HepG2 (cell line): ENCODE measurements around the gene CYB5A. TPM values are rescaled to one million over a fixed set of nuclear protein-coding genes. Genes with fewer than 3 reads are reported as not detected.
A peak's percentile ranks its signal among the peaks of the same experiment; 100 is the strongest.

ENCODE experiments used
- DRAP1 ChIP-seq: IDR thresholded peaks from 2 replicates; pipeline ENCODE4 v1.6.1; 2016; ENCODE audit warnings: missing genetic modification reagents, missing compliant biosample characterization
- FOXA3 ChIP-seq: IDR thresholded peaks from 2 replicates; pipeline ENCODE4 v1.6.1; 2016; ENCODE audit warnings: missing genetic modification reagents, missing compliant biosample characterization
- KDM1A ChIP-seq: IDR thresholded peaks from 2 replicates; pipeline ENCODE4 v1.6.1; 2016; ENCODE audit warnings: missing compliant biosample characterization
- KMT2A ChIP-seq: sonication (generic); formaldehyde crosslinking; IDR thresholded peaks from 2 replicates; pipeline ENCODE4 v1.4.0; 2020; ENCODE audit warnings: missing genetic modification reagents
- NCOA2 ChIP-seq: sonication (generic); formaldehyde crosslinking; IDR thresholded peaks from 2 replicates; pipeline ENCODE4 v1.8.0; 2022; ENCODE audit warnings: inconsistent platforms
- RARA ChIP-seq: IDR thresholded peaks from 2 replicates; pipeline ENCODE4 v1.6.1; 2016; ENCODE audit warnings: missing genetic modification reagents, missing compliant biosample characterization
- RBM22 ChIP-seq: fragments of 200-400 bp; formaldehyde crosslinking; optimal IDR thresholded peaks from 2 replicates; pipeline ENCODE3; 2017; ENCODE audit warnings: mild to moderate bottlenecking, low read length, moderate library complexity
- SOX13 ChIP-seq, 3 experiments: fragments of 450-650 bp in 1 of 3; sonication (generic) in 1 of 3; formaldehyde crosslinking in 1 of 3; IDR thresholded peaks in 2 of 3; conservative IDR thresholded peaks in 1 of 3; 2 replicates each; pipeline versions ENCODE4 v1.5.0 to v1.6.1; 2016 to 2020; ENCODE audit warnings: antibody characterized with exemption in 1 of 3, mild to moderate bottlenecking in 1 of 3, missing compliant biosample characterization in 1 of 3, missing genetic modification reagents in 1 of 3, moderate library complexity in 1 of 3
- TCF12 ChIP-seq, 2 experiments: fragments of 450-650 bp in 1 of 2; sonication (generic) in 1 of 2; formaldehyde crosslinking in 1 of 2; IDR thresholded peaks; 2 replicates each; pipeline versions ENCODE4 v1.6.1 to v1.8.0; 2017 to 2022; ENCODE audit warnings: antibody characterized with exemption in 1 of 2, mild to moderate bottlenecking in 1 of 2, missing genetic modification reagents in 1 of 2, moderate library complexity in 1 of 2
- TMF1 ChIP-seq: sonication (generic); formaldehyde crosslinking; IDR thresholded peaks from 2 replicates; pipeline ENCODE4 v1.8.1; 2022; ENCODE audit warnings: low read depth, missing genetic modification reagents
- ZC3H4 ChIP-seq: sonication (generic); formaldehyde crosslinking; IDR thresholded peaks from 2 replicates; pipeline ENCODE4 v1.4.0; 2020; ENCODE audit warnings: missing genetic modification reagents, borderline replicate concordance
- ZNF543 ChIP-seq: sonication (generic); formaldehyde crosslinking; IDR thresholded peaks from 2 replicates; pipeline ENCODE4 v1.4.0; 2020; ENCODE audit warnings: mild to moderate bottlenecking, missing genetic modification reagents
- ZNF607 ChIP-seq: sonication (generic); formaldehyde crosslinking; IDR thresholded peaks from 2 replicates; pipeline ENCODE4 v1.5.1; 2020; ENCODE audit warnings: missing genetic modification reagents, mild to moderate bottlenecking, borderline replicate concordance
- ZSCAN21 ChIP-seq: sonication (generic); formaldehyde crosslinking; IDR thresholded peaks from 2 replicates; pipeline ENCODE4 v1.8.0; 2022; ENCODE audit warnings: mild to moderate bottlenecking, missing genetic modification reagents, moderate library complexity, borderline replicate concordance
- ZSCAN9 ChIP-seq: IDR thresholded peaks from 2 replicates; pipeline ENCODE4 v1.6.1; 2016; ENCODE audit warnings: borderline replicate concordance
- polyA plus RNA-seq, 8 experiments: library from polyadenylated mRNA; depleted of rRNA in 3 of 8; stranded (reverse) in 7 of 8; unstranded in 1 of 8; fragments of >200 nt; fragmentation: Illumina TruSeq in 4 of 8; extraction: Trizol in 4 of 8; gene quantifications; 2 replicates each; pipeline versions ENCODE4 v1.2.1 to v1.2.3, GENCODE V29; 2011 to 2016; ENCODE audit warnings: low read depth in 4 of 8, missing spikeins in 1 of 8, mixed read lengths in 1 of 8; ENCODE audit not compliant: insufficient read depth in 1 of 8
- total RNA-seq, 5 experiments: library from RNA; depleted of rRNA; stranded (reverse); fragments of >200 nt; fragmentation: Illumina TruSeq; extraction: Trizol; gene quantifications; 2 replicates each; pipeline ENCODE4 v1.2.3, GENCODE V29; 2016; ENCODE audit warnings: low read depth in 1 of 5
- TF ChIP-seq, protein P1 (sequence below): sonication (generic); formaldehyde crosslinking; IDR thresholded peaks from 2 replicates; pipeline ENCODE4 v1.9.0; 2021; ENCODE audit warnings: missing genetic modification reagents, borderline replicate concordance
- TF ChIP-seq, protein P2 (sequence below): IDR thresholded peaks from 2 replicates; pipeline ENCODE4 v1.6.1; 2016; ENCODE audit warnings: missing compliant biosample characterization, missing genetic modification reagents, borderline replicate concordance
- TF ChIP-seq, protein P3 (sequence below): sonication (generic); formaldehyde crosslinking; IDR thresholded peaks from 2 replicates; pipeline ENCODE4 v1.4.0; 2020; ENCODE audit warnings: missing genetic modification reagents, borderline replicate concordance

The CYB5A gene
- total and polyA plus RNA-seq, 2 of the 13 experiments (the other 11 are each of a cell fraction or from before 2014, with no cell fraction given): 215 to 356 TPM

DNA sequence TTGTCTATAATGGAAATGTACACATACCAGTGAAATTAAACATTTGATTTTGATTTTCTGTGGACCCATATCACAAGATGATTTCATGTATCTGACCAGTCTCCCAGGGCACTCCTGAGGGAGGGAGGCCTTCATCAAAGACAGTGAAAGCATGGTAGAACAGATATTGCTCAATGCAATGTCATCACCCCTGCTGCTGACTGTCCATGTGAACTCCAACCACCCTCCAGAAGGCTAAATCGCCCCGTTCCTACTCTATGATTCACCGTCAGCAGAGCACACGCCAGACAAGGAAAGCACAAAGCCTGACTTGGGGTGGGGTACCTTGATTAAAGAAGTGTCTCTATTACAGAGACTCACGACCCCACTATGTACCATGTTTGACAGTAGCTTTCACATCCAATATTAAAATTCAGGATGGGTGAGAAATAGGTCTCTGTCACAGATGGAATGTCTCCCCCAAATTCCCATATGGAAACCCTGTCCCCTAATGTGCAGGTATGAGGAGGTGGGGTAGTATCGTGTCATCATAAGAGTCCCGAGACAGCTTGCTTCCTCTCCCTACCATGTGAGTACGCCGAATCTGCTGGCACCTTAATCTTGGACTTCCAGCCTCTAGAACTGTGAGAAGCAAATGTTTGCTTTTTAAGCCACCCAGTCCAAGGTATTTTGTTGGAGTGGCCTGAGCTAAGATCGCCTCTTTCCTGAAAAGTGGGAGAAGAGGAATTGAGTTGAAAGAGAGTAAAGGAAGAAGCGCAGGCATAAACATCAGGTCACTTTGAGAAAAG lies 42.4 kb downstream of the CYB5A start (continued):
- TF ChIP-seq ZSCAN21 (CRISPR knock-in tag) (peak; percentile 52; the same call in 1 of the 2 replicates), ZSCAN9 (CRISPR knock-in tag) (peak; percentile 79; the same call in 1 of the 2 replicates), RBM22 (peak; percentile 42), DRAP1 (CRISPR knock-in tag) (peak; percentile 42; the same call in 1 of the 2 replicates), RARA (peak; percentile 82), ZNF543 (CRISPR knock-in tag) (no peak), TCF12 (IDR thresholded peaks at IDR 0.05) (no peak), TCF12 (CRISPR knock-in tag; IDR thresholded peaks at IDR 0.05) (no peak), KDM1A (CRISPR knock-in tag) (0 out of 2 replicates have a peak, but pooled peaks have one; percentile 35), NCOA2 (peak; percentile 63; the same call in 1 of the 2 replicates), KMT2A (peak; percentile 32; the same call in 1 of the 2 replicates), ZNF607 (CRISPR knock-in tag) (no peak), ZC3H4 (CRISPR knock-in tag) (no peak), FOXA3 (CRISPR knock-in tag) (peak; percentile 83), TMF1 (CRISPR knock-in tag) (no peak), SOX13 (IDR thresholded peaks at IDR 0.05) (no peak), SOX13 (CRISPR knock-in tag; conservative IDR thresholded peaks at IDR 0.05 in 1 of 2, IDR thresholded peaks at IDR 0.05 in 1 of 2) (peak in 1 of 2 experiments; percentile 64; a peak in 1 of 4 replicates)
- TF ChIP-seq, protein P1, sequence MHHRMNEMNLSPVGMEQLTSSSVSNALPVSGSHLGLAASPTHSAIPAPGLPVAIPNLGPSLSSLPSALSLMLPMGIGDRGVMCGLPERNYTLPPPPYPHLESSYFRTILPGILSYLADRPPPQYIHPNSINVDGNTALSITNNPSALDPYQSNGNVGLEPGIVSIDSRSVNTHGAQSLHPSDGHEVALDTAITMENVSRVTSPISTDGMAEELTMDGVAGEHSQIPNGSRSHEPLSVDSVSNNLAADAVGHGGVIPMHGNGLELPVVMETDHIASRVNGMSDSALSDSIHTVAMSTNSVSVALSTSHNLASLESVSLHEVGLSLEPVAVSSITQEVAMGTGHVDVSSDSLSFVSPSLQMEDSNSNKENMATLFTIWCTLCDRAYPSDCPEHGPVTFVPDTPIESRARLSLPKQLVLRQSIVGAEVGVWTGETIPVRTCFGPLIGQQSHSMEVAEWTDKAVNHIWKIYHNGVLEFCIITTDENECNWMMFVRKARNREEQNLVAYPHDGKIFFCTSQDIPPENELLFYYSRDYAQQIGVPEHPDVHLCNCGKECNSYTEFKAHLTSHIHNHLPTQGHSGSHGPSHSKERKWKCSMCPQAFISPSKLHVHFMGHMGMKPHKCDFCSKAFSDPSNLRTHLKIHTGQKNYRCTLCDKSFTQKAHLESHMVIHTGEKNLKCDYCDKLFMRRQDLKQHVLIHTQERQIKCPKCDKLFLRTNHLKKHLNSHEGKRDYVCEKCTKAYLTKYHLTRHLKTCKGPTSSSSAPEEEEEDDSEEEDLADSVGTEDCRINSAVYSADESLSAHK (CRISPR knock-in tag): no peak
- TF ChIP-seq, protein P2, sequence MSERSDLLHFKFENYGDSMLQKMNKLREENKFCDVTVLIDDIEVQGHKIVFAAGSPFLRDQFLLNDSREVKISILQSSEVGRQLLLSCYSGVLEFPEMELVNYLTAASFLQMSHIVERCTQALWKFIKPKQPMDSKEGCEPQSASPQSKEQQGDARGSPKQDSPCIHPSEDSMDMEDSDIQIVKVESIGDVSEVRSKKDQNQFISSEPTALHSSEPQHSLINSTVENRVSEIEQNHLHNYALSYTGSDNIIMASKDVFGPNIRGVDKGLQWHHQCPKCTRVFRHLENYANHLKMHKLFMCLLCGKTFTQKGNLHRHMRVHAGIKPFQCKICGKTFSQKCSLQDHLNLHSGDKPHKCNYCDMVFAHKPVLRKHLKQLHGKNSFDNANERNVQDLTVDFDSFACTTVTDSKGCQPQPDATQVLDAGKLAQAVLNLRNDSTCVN: 0 out of 2 replicates have a peak, but pooled peaks have one; percentile 58
- TF ChIP-seq, protein P3, sequence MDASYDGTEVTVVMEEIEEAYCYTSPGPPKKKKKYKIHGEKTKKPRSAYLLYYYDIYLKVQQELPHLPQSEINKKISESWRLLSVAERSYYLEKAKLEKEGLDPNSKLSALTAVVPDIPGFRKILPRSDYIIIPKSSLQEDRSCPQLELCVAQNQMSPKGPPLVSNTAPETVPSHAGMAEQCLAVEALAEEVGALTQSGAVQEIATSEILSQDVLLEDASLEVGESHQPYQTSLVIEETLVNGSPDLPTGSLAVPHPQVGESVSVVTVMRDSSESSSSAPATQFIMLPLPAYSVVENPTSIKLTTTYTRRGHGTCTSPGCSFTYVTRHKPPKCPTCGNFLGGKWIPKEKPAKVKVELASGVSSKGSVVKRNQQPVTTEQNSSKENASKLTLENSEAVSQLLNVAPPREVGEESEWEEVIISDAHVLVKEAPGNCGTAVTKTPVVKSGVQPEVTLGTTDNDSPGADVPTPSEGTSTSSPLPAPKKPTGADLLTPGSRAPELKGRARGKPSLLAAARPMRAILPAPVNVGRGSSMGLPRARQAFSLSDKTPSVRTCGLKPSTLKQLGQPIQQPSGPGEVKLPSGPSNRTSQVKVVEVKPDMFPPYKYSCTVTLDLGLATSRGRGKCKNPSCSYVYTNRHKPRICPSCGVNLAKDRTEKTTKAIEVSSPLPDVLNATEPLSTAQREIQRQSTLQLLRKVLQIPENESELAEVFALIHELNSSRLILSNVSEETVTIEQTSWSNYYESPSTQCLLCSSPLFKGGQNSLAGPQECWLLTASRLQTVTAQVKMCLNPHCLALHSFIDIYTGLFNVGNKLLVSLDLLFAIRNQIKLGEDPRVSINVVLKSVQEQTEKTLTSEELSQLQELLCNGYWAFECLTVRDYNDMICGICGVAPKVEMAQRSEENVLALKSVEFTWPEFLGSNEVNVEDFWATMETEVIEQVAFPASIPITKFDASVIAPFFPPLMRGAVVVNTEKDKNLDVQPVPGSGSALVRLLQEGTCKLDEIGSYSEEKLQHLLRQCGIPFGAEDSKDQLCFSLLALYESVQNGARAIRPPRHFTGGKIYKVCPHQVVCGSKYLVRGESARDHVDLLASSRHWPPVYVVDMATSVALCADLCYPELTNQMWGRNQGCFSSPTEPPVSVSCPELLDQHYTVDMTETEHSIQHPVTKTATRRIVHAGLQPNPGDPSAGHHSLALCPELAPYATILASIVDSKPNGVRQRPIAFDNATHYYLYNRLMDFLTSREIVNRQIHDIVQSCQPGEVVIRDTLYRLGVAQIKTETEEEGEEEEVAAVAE: peak; percentile 71; the same call in 1 of the 2 replicates
